ENCODE measurements around the gene KIAA2012.

The KIAA2012 gene

GRCh38 chr2:202090530-202090929, 17.5 kb downstream of the KIAA2012 start:
- Mint-ChIP-seq H3K27ac (no peak overlapping the region), H3K4me1 (ENCODE audit: low read depth) (no peaks in the 10 kb centered on the region), H3K27me3 (ENCODE audit: low read depth) (peaks cover 12% of the 10 kb centered on the region), H3K36me3 (ENCODE audit: low read depth) (no peaks in the 10 kb centered on the region), H3K9me3 (no peaks in the 10 kb centered on the region), H3K4me3 (no peak overlapping the region)

GRCh38 chr2:202091476-202091875, 18.4 kb downstream of the KIAA2012 start:
- no peaks in the 10 kb centered on the region for H3K4me1 Mint-ChIP-seq (ENCODE audit: low read depth)
- no peaks in the 10 kb centered on the region for H3K9me3 Mint-ChIP-seq
- no peak overlapping the region for H3K27ac Mint-ChIP-seq
- no peak overlapping the region for H3K4me3 Mint-ChIP-seq
- H3K27me3 Mint-ChIP-seq (ENCODE audit: low read depth) = peaks cover 12% of the 10 kb centered on the region
- H3K36me3 Mint-ChIP-seq (ENCODE audit: low read depth) = no peaks in the 10 kb centered on the region

DNA sequence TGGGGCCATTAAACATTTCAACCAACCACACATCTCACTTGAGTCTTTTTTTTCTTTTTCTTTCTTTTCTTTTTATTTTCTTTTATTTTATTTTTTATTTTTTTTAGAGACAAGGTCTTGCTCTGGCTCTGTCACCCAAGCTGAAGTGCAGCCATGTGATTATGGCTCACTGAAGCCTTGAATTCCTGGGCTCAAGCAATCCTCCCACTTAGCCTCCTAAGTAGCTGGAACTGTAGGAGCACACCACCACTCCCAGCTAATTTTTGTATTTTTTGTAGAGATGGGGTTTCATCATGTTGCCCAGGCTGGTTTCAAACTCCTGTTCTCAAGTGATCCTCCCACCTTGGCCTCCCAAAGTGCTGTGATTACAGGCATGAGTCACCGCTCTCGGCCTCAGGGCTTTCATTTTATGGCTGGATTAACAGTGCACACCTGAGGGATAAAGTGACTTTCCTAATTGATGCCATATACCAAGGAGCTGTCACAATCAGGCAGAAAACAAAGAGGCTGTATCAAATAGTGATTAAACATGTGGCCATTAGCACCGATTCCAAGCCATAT, 21.5 kb downstream of the KIAA2012 start:
- H3K4me1 Mint-ChIP-seq (ENCODE audit: low read depth) = no peaks in the 10 kb centered on the region
- H3K27ac Mint-ChIP-seq = no peak overlapping the region
- no peaks in the 10 kb centered on the region for H3K9me3 Mint-ChIP-seq
- no peak overlapping the region for H3K4me3 Mint-ChIP-seq
- no peaks in the 10 kb centered on the region for H3K36me3 Mint-ChIP-seq (ENCODE audit: low read depth)
- peaks cover 4% of the 10 kb centered on the region for H3K27me3 Mint-ChIP-seq (ENCODE audit: low read depth)

DNA sequence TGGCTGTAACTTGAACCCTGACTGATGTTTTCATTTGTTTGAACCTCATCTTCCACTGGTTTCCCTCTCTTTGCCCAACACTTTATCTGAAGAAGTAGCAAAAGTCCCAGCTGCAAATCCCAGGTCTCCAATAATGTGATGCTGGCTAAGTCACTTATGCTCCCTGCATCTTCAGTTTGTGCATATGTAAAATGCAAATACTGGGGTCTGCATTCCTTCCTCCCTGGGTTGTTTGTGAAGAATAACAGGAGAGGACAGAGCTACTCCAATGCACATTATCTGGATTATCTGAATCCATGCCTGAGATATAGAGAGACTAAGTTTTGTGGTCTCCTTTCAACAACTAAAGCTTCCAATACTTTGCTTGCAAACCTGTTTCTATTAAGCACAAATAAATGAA, 22.2 kb downstream of the KIAA2012 start:
- Mint-ChIP-seq H3K4me1 (ENCODE audit: low read depth) (no peaks in the 10 kb centered on the region), H3K27ac (no peak overlapping the region), H3K9me3 (no peaks in the 10 kb centered on the region), H3K4me3 (no peak overlapping the region), H3K27me3 (ENCODE audit: low read depth) (peaks cover 4% of the 10 kb centered on the region), H3K36me3 (ENCODE audit: low read depth) (no peaks in the 10 kb centered on the region)

DNA sequence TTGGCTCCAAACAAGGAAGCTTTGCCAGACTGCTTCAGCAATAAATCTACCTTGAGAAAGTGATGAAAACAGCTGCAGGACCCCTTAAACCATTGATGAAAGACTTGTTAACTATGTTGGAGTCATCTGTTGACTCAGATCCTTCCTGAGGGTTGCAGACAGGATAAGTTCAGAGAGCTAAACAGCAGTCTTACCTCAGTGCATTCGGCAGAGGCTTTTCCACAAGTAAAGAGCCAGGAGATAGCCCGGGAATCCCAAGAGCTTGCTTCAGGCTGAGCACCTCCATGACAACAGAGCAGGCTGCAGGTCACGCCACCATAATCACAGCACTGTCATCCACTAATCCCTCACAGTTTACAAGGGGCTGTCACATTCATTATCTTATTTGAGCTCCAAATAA, 23.7 kb downstream of the KIAA2012 start:
- Mint-ChIP-seq H3K27me3 (ENCODE audit: low read depth) (peaks cover 4% of the 10 kb centered on the region), H3K4me1 (ENCODE audit: low read depth) (no peaks in the 10 kb centered on the region), H3K9me3 (no peaks in the 10 kb centered on the region), H3K27ac (no peak overlapping the region), H3K4me3 (no peak overlapping the region), H3K36me3 (ENCODE audit: low read depth) (no peaks in the 10 kb centered on the region)

GRCh38 chr2:202098291-202098690, 25.2 kb downstream of the KIAA2012 start:
- no peaks in the 10 kb centered on the region for H3K9me3 Mint-ChIP-seq
- H3K36me3 Mint-ChIP-seq (ENCODE audit: low read depth) = no peaks in the 10 kb centered on the region
- H3K4me1 Mint-ChIP-seq (ENCODE audit: low read depth) = no peaks in the 10 kb centered on the region
- peaks cover 4% of the 10 kb centered on the region for H3K27me3 Mint-ChIP-seq (ENCODE audit: low read depth)
- H3K27ac Mint-ChIP-seq = no peak overlapping the region
- H3K4me3 Mint-ChIP-seq = no peak overlapping the region

DNA sequence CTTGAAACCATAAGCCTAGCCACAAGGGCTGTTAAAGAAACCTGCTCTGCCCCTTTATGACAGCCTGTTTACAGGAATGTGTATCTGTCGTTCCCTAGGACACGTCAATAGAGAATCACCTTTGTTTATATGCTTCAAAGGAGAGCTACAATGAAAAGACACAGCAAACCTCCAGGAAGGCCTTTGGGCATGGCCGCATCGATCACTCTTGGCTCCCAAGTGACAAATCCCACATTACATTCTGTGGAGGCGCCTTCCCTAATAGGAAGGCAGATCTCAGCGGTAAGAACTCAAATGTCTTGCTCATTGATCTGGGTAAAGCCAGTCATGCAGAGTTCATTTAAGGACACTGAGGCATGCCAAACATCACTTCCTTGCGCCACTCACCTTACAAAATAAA, 26.5 kb downstream of the KIAA2012 start:
- no peaks in the 10 kb centered on the region for H3K4me1 Mint-ChIP-seq (ENCODE audit: low read depth)
- no peaks in the 10 kb centered on the region for H3K9me3 Mint-ChIP-seq
- no peaks in the 10 kb centered on the region for H3K27me3 Mint-ChIP-seq (ENCODE audit: low read depth)
- H3K36me3 Mint-ChIP-seq (ENCODE audit: low read depth) = no peaks in the 10 kb centered on the region
- no peak overlapping the region for H3K27ac Mint-ChIP-seq
- H3K4me3 Mint-ChIP-seq = no peak overlapping the region

GRCh38 chr2:202100176-202100575, 27.1 kb downstream of the KIAA2012 start:
- H3K4me1 Mint-ChIP-seq (ENCODE audit: low read depth) = no peaks in the 10 kb centered on the region
- no peaks in the 10 kb centered on the region for H3K9me3 Mint-ChIP-seq
- no peak overlapping the region for H3K4me3 Mint-ChIP-seq
- no peaks in the 10 kb centered on the region for H3K36me3 Mint-ChIP-seq (ENCODE audit: low read depth)
- no peak overlapping the region for H3K27ac Mint-ChIP-seq
- peaks cover 4% of the 10 kb centered on the region for H3K27me3 Mint-ChIP-seq (ENCODE audit: low read depth)

GRCh38 chr2:202101026-202101579, 28.0 kb downstream of the KIAA2012 start:
- H3K4me1 Mint-ChIP-seq (ENCODE audit: low read depth) = no peaks in the 10 kb centered on the region
- no peaks in the 10 kb centered on the region for H3K36me3 Mint-ChIP-seq (ENCODE audit: low read depth)
- H3K27ac Mint-ChIP-seq = no peak overlapping the region
- no peak overlapping the region for H3K4me3 Mint-ChIP-seq
- no peaks in the 10 kb centered on the region for H3K9me3 Mint-ChIP-seq
- H3K27me3 Mint-ChIP-seq (ENCODE audit: low read depth) = peaks cover 5% of the 10 kb centered on the region

DNA sequence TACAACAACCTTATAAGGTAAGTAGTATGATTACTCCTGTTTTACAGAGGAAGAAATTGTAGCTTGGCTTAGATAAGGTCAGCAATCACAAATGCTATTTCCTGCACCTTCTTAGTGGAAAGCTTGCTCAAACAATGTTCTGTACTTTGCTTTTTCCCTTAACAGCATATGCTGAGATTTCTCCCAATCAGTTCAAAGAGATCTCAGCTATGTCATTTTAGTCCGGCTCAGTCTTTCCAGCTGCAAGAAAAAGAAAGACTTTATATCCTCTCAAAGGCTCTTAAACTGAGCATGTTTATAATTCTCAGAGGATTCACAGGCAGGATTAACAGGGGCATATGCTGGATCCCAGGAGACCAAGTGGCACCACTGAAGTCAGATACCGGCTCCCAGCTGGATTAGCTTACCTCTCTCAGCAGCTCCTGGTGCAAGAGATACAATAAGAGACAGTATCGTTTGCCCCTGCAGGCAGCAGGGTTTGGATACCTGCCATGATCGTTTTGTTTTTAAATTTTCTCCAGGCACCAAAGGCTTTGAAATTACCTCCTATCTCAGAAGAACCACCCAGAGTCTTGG, 29.5 kb downstream of the KIAA2012 start:
- Mint-ChIP-seq H3K4me1 (ENCODE audit: low read depth) (no peaks in the 10 kb centered on the region), H3K36me3 (ENCODE audit: low read depth) (no peaks in the 10 kb centered on the region), H3K4me3 (no peak overlapping the region), H3K27ac (no peak overlapping the region), H3K9me3 (no peaks in the 10 kb centered on the region), H3K27me3 (ENCODE audit: low read depth) (peaks cover 5% of the 10 kb centered on the region)

DNA sequence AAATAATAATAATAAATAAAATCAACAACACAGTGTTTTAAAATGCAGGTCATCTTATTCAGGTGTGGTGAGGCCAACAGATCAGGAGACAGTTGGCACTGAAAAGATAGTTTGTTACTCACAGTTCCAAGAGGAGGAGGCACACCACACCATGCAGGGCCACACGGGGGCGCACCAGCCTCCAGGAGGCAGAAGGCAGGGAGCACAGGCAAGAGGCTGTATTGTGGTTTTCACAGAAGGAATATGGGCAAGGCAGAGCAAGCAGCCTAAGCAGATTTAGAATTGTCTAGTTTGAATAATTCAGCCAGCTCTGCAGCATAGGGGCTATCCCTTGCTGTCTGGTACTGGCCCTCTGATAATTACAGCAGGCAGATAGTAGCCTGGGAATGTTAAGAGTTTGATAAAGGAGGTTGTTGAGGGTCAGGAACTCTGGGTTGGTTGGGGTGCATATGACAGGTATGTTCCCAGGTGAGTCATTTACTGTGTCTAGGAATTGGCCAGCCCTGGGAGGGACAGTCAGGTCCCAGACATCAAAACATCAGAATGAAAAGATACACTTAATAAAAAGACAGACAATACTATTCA, 31.3 kb downstream of the KIAA2012 start:
- Mint-ChIP-seq H3K4me3 (no peak overlapping the region), H3K9me3 (no peaks in the 10 kb centered on the region), H3K4me1 (ENCODE audit: low read depth) (no peaks in the 10 kb centered on the region), H3K27ac (no peak overlapping the region), H3K36me3 (ENCODE audit: low read depth) (no peaks in the 10 kb centered on the region), H3K27me3 (ENCODE audit: low read depth) (peaks cover 5% of the 10 kb centered on the region)

DNA sequence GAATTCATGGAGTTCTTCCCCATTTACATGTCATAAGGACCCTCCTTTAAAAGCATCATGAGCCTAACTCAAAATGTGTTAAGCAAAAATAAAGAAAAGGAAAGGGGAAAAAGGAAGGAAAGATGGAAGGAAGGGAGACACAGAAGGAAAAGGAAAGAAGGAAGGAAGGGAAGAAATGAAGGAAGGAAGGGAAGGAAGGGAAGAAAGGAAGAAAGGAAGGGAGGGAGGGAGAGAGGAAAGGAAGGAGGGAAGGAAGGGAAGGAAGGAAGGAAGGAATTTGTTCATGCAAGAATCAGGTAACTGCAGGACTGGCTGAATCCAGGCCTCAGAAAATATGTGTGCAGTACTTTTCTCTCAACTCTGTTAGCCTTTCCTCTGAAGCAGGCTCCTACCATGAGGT, 32.0 kb downstream of the KIAA2012 start:
- Mint-ChIP-seq H3K27me3 (ENCODE audit: low read depth) (peaks cover 5% of the 10 kb centered on the region), H3K4me3 (no peak overlapping the region), H3K4me1 (ENCODE audit: low read depth) (no peaks in the 10 kb centered on the region), H3K27ac (no peak overlapping the region), H3K9me3 (no peaks in the 10 kb centered on the region), H3K36me3 (ENCODE audit: low read depth) (no peaks in the 10 kb centered on the region)

GRCh38 chr2:202108345-202108744, 35.3 kb downstream of the KIAA2012 start:
- H3K4me3 Mint-ChIP-seq = no peak overlapping the region
- no peaks in the 10 kb centered on the region for H3K9me3 Mint-ChIP-seq
- H3K27me3 Mint-ChIP-seq (ENCODE audit: low read depth) = peaks cover 5% of the 10 kb centered on the region
- H3K4me1 Mint-ChIP-seq (ENCODE audit: low read depth) = no peaks in the 10 kb centered on the region
- H3K27ac Mint-ChIP-seq = no peak overlapping the region
- H3K36me3 Mint-ChIP-seq (ENCODE audit: low read depth) = no peaks in the 10 kb centered on the region

DNA sequence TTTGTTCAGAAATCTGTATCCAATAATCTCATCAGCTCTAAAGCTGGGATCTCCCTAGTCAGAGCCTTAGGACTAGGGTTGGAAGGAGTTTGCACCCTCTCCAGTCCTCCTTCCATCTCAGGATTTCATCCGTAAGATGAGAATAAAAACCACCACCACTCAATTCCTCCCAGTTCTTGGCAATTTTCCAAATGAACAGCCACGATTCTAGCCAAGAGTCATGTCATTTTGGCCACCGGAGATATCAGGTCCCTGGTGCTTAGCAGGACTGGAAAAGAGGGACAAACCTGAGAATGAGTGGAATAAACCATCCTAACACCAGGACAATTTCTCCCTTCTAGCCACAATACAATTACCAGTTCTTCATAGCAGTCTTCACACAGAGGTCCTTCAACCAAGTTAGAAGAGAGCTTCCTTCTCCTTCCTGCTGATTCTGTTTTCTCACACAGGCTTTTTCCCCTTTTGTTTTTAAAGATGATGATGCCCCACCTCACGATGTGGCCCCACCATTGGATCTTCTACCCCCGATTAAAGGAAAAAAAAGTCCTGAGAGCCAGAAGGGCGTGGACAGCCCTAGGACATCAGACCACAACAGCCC, 36.2 kb downstream of the KIAA2012 start:
- H3K27me3 Mint-ChIP-seq (ENCODE audit: low read depth) = peaks cover 5% of the 10 kb centered on the region
- H3K4me1 Mint-ChIP-seq (ENCODE audit: low read depth) = no peaks in the 10 kb centered on the region
- H3K4me3 Mint-ChIP-seq = no peak overlapping the region
- H3K9me3 Mint-ChIP-seq = no peaks in the 10 kb centered on the region
- H3K27ac Mint-ChIP-seq = no peak overlapping the region
- H3K36me3 Mint-ChIP-seq (ENCODE audit: low read depth) = no peaks in the 10 kb centered on the region

DNA sequence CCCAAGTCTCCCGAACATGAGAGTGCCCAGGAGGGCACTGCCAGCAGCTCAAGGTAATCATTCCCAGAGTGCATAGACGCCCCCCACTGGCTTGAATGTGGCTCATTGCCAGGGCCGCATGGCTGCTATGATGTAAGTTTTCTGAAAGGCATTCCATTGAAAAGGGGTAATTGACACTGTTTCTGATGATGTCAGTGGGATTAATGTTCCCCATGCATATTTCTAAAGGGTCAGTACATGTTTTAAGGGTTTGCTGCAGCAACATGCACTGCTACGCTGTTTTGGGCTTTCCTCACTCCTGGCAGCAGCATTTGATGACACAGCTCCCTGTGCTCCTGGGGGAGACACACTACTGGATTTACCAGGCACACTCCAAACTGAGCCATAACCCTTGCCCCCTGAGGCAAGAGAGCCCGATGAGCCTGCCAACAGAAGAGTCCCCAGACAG, 36.7 kb downstream of the KIAA2012 start:
- peaks cover 6% of the 10 kb centered on the region for H3K27me3 Mint-ChIP-seq (ENCODE audit: low read depth)
- no peak overlapping the region for H3K27ac Mint-ChIP-seq
- no peaks in the 10 kb centered on the region for H3K36me3 Mint-ChIP-seq (ENCODE audit: low read depth)
- no peak overlapping the region for H3K4me3 Mint-ChIP-seq
- no peaks in the 10 kb centered on the region for H3K4me1 Mint-ChIP-seq (ENCODE audit: low read depth)
- no peaks in the 10 kb centered on the region for H3K9me3 Mint-ChIP-seq
